ENCODE results near the gene KCNJ10. TPM values are rescaled to one million over a fixed set of nuclear protein-coding genes. Genes with fewer than 3 reads are reported as not detected.

The KCNJ10 gene
- total and polyA plus RNA-seq, 5 donors from 2014 or later: not detected

GRCh38 chr1:160007577-160008200 is 62.3 kb downstream of the KCNJ10 start:
- Histone ChIP-seq H3K36me3 (ENCODE audit: control insufficient read depth, insufficient read depth, low read length) (no peaks in the 10 kb centered on the region), H3K4me3 (ENCODE audit: low read depth, low read length) (no peak overlapping the region), H3K9me3 (ENCODE audit: control insufficient read depth in 2 of 2, low read length in 2 of 2) (no peaks in the 10 kb centered on the region), H3K27ac (ENCODE audit: insufficient read depth, low read length, poor library complexity, severe bottlenecking) (no peak overlapping the region), H3K4me1 (ENCODE audit: control insufficient read depth, insufficient read depth, low read length, poor library complexity, severe bottlenecking) (no peaks in the 10 kb centered on the region), H3K27me3 (ENCODE audit: control insufficient read depth, insufficient read depth, low read length) (peaks cover 16% of the 10 kb centered on the region)
- Mint-ChIP-seq H3K27ac (no peak overlapping the region), H3K4me1 (no peaks in the 10 kb centered on the region), H3K4me3 (no peak overlapping the region), H3K9me3 (no peaks in the 10 kb centered on the region), H3K27me3 (peaks cover 27% of the 10 kb centered on the region), H3K36me3 (no peaks in the 10 kb centered on the region)
- ATAC-seq (ENCODE audit: low read depth in 2 of 2) (no peak), DNase-seq (peak in 2 of 3 donors; percentile 38 to 43)

- Histone ChIP-seq H3K4me1 (ENCODE audit: control insufficient read depth, insufficient read depth, low read length, poor library complexity, severe bottlenecking) (no peaks in the 10 kb centered on the region), H3K27ac (ENCODE audit: insufficient read depth, low read length, poor library complexity, severe bottlenecking) (no peak overlapping the region), H3K4me3 (ENCODE audit: low read depth, low read length) (no peak overlapping the region), H3K27me3 (ENCODE audit: control insufficient read depth, insufficient read depth, low read length) (peaks cover 11% of the 10 kb centered on the region), H3K36me3 (ENCODE audit: control insufficient read depth, insufficient read depth, low read length) (no peaks in the 10 kb centered on the region), H3K9me3 (ENCODE audit: control insufficient read depth in 2 of 2, low read length in 2 of 2) (no peaks in the 10 kb centered on the region)
- H3K4me3 Mint-ChIP-seq: no peak overlapping the region
- peaks cover 21% of the 10 kb centered on the region for H3K27me3 Mint-ChIP-seq
- no peaks in the 10 kb centered on the region for H3K4me1 Mint-ChIP-seq
- DNase-seq: peak; percentile 53 to 82 (median 68)
- peak; percentile 72 to 80 for ATAC-seq (ENCODE audit: low read depth in 2 of 2)
- H3K27ac Mint-ChIP-seq: no peak overlapping the region
- no peaks in the 10 kb centered on the region for H3K36me3 Mint-ChIP-seq
- H3K9me3 Mint-ChIP-seq: no peaks in the 10 kb centered on the region
Observed at GRCh38 chr1:160006312-160006940, 63.5 kb downstream of the KCNJ10 start.

GRCh38 chr1:160005070-160005469 is 64.9 kb downstream of the KCNJ10 start:
- no peaks in the 10 kb centered on the region for H3K36me3 Mint-ChIP-seq
- H3K4me3 Mint-ChIP-seq: no peak overlapping the region
- ATAC-seq (ENCODE audit: low read depth in 2 of 2): no peak
- no peaks in the 10 kb centered on the region for H3K4me1 ChIP-seq (ENCODE audit: control insufficient read depth, insufficient read depth, low read length, poor library complexity, severe bottlenecking)
- no peaks in the 10 kb centered on the region for H3K36me3 ChIP-seq (ENCODE audit: control insufficient read depth, insufficient read depth, low read length)
- no peaks in the 10 kb centered on the region for H3K4me1 Mint-ChIP-seq
- H3K9me3 Mint-ChIP-seq: no peaks in the 10 kb centered on the region
- H3K4me3 ChIP-seq (ENCODE audit: low read depth, low read length): no peak overlapping the region
- H3K9me3 ChIP-seq (ENCODE audit: control insufficient read depth in 2 of 2, low read length in 2 of 2): no peaks in the 10 kb centered on the region
- no peak for DNase-seq
- H3K27ac Mint-ChIP-seq: no peak overlapping the region
- no peak overlapping the region for H3K27ac ChIP-seq (ENCODE audit: insufficient read depth, low read length, poor library complexity, severe bottlenecking)
- peaks cover 11% of the 10 kb centered on the region for H3K27me3 ChIP-seq (ENCODE audit: control insufficient read depth, insufficient read depth, low read length)
- H3K27me3 Mint-ChIP-seq: peaks cover 24% of the 10 kb centered on the region

- H3K4me3 ChIP-seq (ENCODE audit: low read depth, low read length): no peak overlapping the region
- H3K9me3 ChIP-seq (ENCODE audit: control insufficient read depth in 2 of 2, low read length in 2 of 2): no peaks in the 10 kb centered on the region
- Mint-ChIP-seq H3K9me3 (no peaks in the 10 kb centered on the region), H3K4me1 (no peaks in the 10 kb centered on the region), H3K27ac (no peak overlapping the region), H3K4me3 (no peak overlapping the region), H3K27me3 (peaks cover 20% of the 10 kb centered on the region), H3K36me3 (no peaks in the 10 kb centered on the region)
- DNase-seq (no peak), ATAC-seq (ENCODE audit: low read depth in 2 of 2) (no peak)
- H3K27me3 ChIP-seq (ENCODE audit: control insufficient read depth, insufficient read depth, low read length): peaks cover 9% of the 10 kb centered on the region
- H3K4me1 ChIP-seq (ENCODE audit: control insufficient read depth, insufficient read depth, low read length, poor library complexity, severe bottlenecking): no peaks in the 10 kb centered on the region
- no peak overlapping the region for H3K27ac ChIP-seq (ENCODE audit: insufficient read depth, low read length, poor library complexity, severe bottlenecking)
- H3K36me3 ChIP-seq (ENCODE audit: control insufficient read depth, insufficient read depth, low read length): no peaks in the 10 kb centered on the region
Observed at GRCh38 chr1:160004425-160004824, 65.5 kb downstream of the KCNJ10 start.

- Histone ChIP-seq H3K27ac (ENCODE audit: insufficient read depth, low read length, poor library complexity, severe bottlenecking) (no peak overlapping the region), H3K36me3 (ENCODE audit: control insufficient read depth, insufficient read depth, low read length) (no peaks in the 10 kb centered on the region), H3K4me1 (ENCODE audit: control insufficient read depth, insufficient read depth, low read length, poor library complexity, severe bottlenecking) (no peaks in the 10 kb centered on the region), H3K9me3 (ENCODE audit: control insufficient read depth in 2 of 2, low read length in 2 of 2) (no peaks in the 10 kb centered on the region), H3K4me3 (ENCODE audit: low read depth, low read length) (no peak overlapping the region), H3K27me3 (ENCODE audit: control insufficient read depth, insufficient read depth, low read length) (peaks cover 9% of the 10 kb centered on the region)
- Mint-ChIP-seq H3K27me3 (peaks cover 18% of the 10 kb centered on the region), H3K4me1 (no peaks in the 10 kb centered on the region), H3K36me3 (no peaks in the 10 kb centered on the region), H3K4me3 (no peak overlapping the region), H3K27ac (no peak overlapping the region), H3K9me3 (no peaks in the 10 kb centered on the region)
- ATAC-seq (ENCODE audit: low read depth in 2 of 2) (no peak), DNase-seq (no peak)
Observed at GRCh38 chr1:160004001-160004400, 66.0 kb downstream of the KCNJ10 start.

GRCh38 chr1:160001440-160001839 is 68.5 kb downstream of the KCNJ10 start:
- no peak for ATAC-seq (ENCODE audit: low read depth in 2 of 2)
- Histone ChIP-seq H3K27ac (ENCODE audit: insufficient read depth, low read length, poor library complexity, severe bottlenecking) (no peak overlapping the region), H3K36me3 (ENCODE audit: control insufficient read depth, insufficient read depth, low read length) (no peaks in the 10 kb centered on the region), H3K9me3 (ENCODE audit: control insufficient read depth in 2 of 2, low read length in 2 of 2) (no peaks in the 10 kb centered on the region), H3K27me3 (ENCODE audit: control insufficient read depth, insufficient read depth, low read length) (peaks cover 13% of the 10 kb centered on the region), H3K4me1 (ENCODE audit: control insufficient read depth, insufficient read depth, low read length, poor library complexity, severe bottlenecking) (no peaks in the 10 kb centered on the region), H3K4me3 (ENCODE audit: low read depth, low read length) (no peak overlapping the region)
- Mint-ChIP-seq H3K9me3 (peaks cover 0 to 1% (median 0%) of the 10 kb centered on the region in 7 donors), H3K4me1 (no peaks in the 10 kb centered on the region), H3K27me3 (peaks cover 26% of the 10 kb centered on the region), H3K36me3 (no peaks in the 10 kb centered on the region), H3K27ac (no peak overlapping the region), H3K4me3 (no peak overlapping the region)
- no peak for DNase-seq

GRCh38 chr1:159999204-159999603 is 70.8 kb downstream of the KCNJ10 start:
- Histone ChIP-seq H3K36me3 (ENCODE audit: control insufficient read depth, insufficient read depth, low read length) (no peaks in the 10 kb centered on the region), H3K4me1 (ENCODE audit: control insufficient read depth, insufficient read depth, low read length, poor library complexity, severe bottlenecking) (no peaks in the 10 kb centered on the region), H3K27me3 (ENCODE audit: control insufficient read depth, insufficient read depth, low read length) (peaks cover 13% of the 10 kb centered on the region), H3K27ac (ENCODE audit: insufficient read depth, low read length, poor library complexity, severe bottlenecking) (no peak overlapping the region), H3K9me3 (ENCODE audit: control insufficient read depth in 2 of 2, low read length in 2 of 2) (no peaks in the 10 kb centered on the region), H3K4me3 (ENCODE audit: low read depth, low read length) (no peak overlapping the region)
- ATAC-seq (ENCODE audit: low read depth in 2 of 2): no peak
- Mint-ChIP-seq H3K27me3 (peaks cover 36% of the 10 kb centered on the region), H3K36me3 (no peaks in the 10 kb centered on the region), H3K4me1 (no peaks in the 10 kb centered on the region), H3K9me3 (peaks cover 0 to 1% (median 0%) of the 10 kb centered on the region in 7 donors), H3K27ac (no peak overlapping the region), H3K4me3 (no peak overlapping the region)
- no peak for DNase-seq

GRCh38 chr1:159996653-159997052 is 73.3 kb downstream of the KCNJ10 start:
- Mint-ChIP-seq H3K27me3 (peaks cover 36% of the 10 kb centered on the region), H3K9me3 (peaks cover 0 to 1% (median 0%) of the 10 kb centered on the region in 7 donors), H3K4me3 (no peak overlapping the region), H3K27ac (no peak overlapping the region), H3K36me3 (no peaks in the 10 kb centered on the region), H3K4me1 (peaks cover 0 to 3% (median 0%) of the 10 kb centered on the region in 4 donors)
- H3K4me1 ChIP-seq (ENCODE audit: control insufficient read depth, insufficient read depth, low read length, poor library complexity, severe bottlenecking): no peaks in the 10 kb centered on the region
- H3K36me3 ChIP-seq (ENCODE audit: control insufficient read depth, insufficient read depth, low read length): no peaks in the 10 kb centered on the region
- H3K27me3 ChIP-seq (ENCODE audit: control insufficient read depth, insufficient read depth, low read length): peaks cover 13% of the 10 kb centered on the region
- no peak overlapping the region for H3K4me3 ChIP-seq (ENCODE audit: low read depth, low read length)
- H3K9me3 ChIP-seq (ENCODE audit: control insufficient read depth in 2 of 2, low read length in 2 of 2): no peaks in the 10 kb centered on the region
- ATAC-seq (ENCODE audit: low read depth in 2 of 2): no peak
- DNase-seq: no peak
- H3K27ac ChIP-seq (ENCODE audit: insufficient read depth, low read length, poor library complexity, severe bottlenecking): no peak overlapping the region
